GM19452 (cell line): ENCODE results near the gene PPP2R2C.

Experiments
- ATAC-seq: cut with Tn5 transposase; IDR thresholded peaks from one replicate; pipeline ENCODE4 v1.9.1; 2021; ENCODE audit not compliant: unreplicated experiment

The PPP2R2C gene

GRCh38 chr4:6316461-6317003 lies 155.9 kb downstream of the PPP2R2C start:
- no peak for ATAC-seq

GRCh38 chr4:6313216-6313615 lies 159.2 kb downstream of the PPP2R2C start:
- no peak for ATAC-seq

GRCh38 chr4:6309777-6310176 lies 162.6 kb downstream of the PPP2R2C start:
- no peak for ATAC-seq

GRCh38 chr4:6308899-6309643 lies 163.3 kb downstream of the PPP2R2C start:
- ATAC-seq = no peak

- ATAC-seq = no peak
Observed at GRCh38 chr4:6307891-6308290, 164.5 kb downstream of the PPP2R2C start.

- ATAC-seq = no peak
Observed at GRCh38 chr4:6307230-6307629, 165.2 kb downstream of the PPP2R2C start.

GRCh38 chr4:6306299-6306698 lies 166.1 kb downstream of the PPP2R2C start:
- ATAC-seq = no peak

- ATAC-seq = no peak
Observed at GRCh38 chr4:6303943-6304342, 168.5 kb downstream of the PPP2R2C start.

- ATAC-seq = no peak
Observed at GRCh38 chr4:6302869-6303268, 169.5 kb downstream of the PPP2R2C start.

- ATAC-seq = no peak
Observed at GRCh38 chr4:6301732-6302442, 170.5 kb downstream of the PPP2R2C start.

- no peak for ATAC-seq
Observed at GRCh38 chr4:6301051-6301731, 171.2 kb downstream of the PPP2R2C start.

GRCh38 chr4:6300359-6300758 lies 172.1 kb downstream of the PPP2R2C start:
- no peak for ATAC-seq

GRCh38 chr4:6299875-6300274 lies 172.5 kb downstream of the PPP2R2C start:
- ATAC-seq = no peak

- no peak for ATAC-seq
Observed at GRCh38 chr4:6298852-6299251, 173.6 kb downstream of the PPP2R2C start.

GRCh38 chr4:6298035-6298434 lies 174.4 kb downstream of the PPP2R2C start:
- ATAC-seq = no peak

GRCh38 chr4:6297266-6297815 lies 175.1 kb downstream of the PPP2R2C start:
- ATAC-seq = no peak

GRCh38 chr4:6296026-6296425 lies 176.4 kb downstream of the PPP2R2C start:
- ATAC-seq = no peak

GRCh38 chr4:6295495-6295894 lies 176.9 kb downstream of the PPP2R2C start:
- no peak for ATAC-seq

- ATAC-seq = no peak
Observed at GRCh38 chr4:6294705-6295421, 177.6 kb downstream of the PPP2R2C start.

- no peak for ATAC-seq
Observed at GRCh38 chr4:6293661-6294060, 178.8 kb downstream of the PPP2R2C start.

GRCh38 chr4:6293097-6293445 lies 179.3 kb downstream of the PPP2R2C start:
- ATAC-seq = no peak
